Measurements from ENCODE around the gene ANKRD33B.

DNA sequence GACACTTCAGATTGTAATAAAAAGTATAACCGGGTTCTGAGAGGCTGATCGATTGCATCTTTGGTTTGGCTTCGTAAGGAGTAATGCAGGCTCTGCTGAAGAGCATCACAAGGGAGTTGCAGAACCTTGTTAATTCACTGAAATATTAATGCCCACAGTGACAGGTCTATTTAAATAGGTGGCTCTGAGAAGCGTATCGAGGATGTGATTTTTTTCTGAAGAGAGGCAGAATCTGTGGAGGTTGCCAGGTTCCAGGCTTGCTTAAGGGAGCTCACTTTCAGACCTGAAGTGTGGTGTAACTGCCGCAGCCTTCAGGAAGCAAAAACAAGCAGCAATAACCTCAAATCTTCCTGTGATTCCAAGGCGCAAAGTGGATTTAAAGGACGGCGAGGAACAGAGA, 80.3 kb downstream of the ANKRD33B start:
- TF ChIP-seq, protein P1, sequence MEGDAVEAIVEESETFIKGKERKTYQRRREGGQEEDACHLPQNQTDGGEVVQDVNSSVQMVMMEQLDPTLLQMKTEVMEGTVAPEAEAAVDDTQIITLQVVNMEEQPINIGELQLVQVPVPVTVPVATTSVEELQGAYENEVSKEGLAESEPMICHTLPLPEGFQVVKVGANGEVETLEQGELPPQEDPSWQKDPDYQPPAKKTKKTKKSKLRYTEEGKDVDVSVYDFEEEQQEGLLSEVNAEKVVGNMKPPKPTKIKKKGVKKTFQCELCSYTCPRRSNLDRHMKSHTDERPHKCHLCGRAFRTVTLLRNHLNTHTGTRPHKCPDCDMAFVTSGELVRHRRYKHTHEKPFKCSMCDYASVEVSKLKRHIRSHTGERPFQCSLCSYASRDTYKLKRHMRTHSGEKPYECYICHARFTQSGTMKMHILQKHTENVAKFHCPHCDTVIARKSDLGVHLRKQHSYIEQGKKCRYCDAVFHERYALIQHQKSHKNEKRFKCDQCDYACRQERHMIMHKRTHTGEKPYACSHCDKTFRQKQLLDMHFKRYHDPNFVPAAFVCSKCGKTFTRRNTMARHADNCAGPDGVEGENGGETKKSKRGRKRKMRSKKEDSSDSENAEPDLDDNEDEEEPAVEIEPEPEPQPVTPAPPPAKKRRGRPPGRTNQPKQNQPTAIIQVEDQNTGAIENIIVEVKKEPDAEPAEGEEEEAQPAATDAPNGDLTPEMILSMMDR (IDR thresholded peaks at IDR 0.05), result no peak
- TF ChIP-seq POLR2AphosphoS5 (IDR thresholded peaks at IDR 0.05), result no peak

Measured in suprapubic skin (tissue), 3 donors.